CD4-positive, alpha-beta T cell (primary cell): ENCODE measurements around the gene PGBD5. TPM values are rescaled to one million over a fixed set of nuclear protein-coding genes. Genes with fewer than 3 reads are reported as not detected.

Experiments
- ATAC-seq: fragments of 200-7000 bp; cut with Tn5 transposase; one replicate; pipeline ENCODE4 v1.10.0; 2022; ENCODE audit warnings: mild to moderate bottlenecking; ENCODE audit not compliant: poor library complexity
- CTCF ChIA-PET: fragments of 350-600 bp; sonication (Branson Sonifier 250); formaldehyde crosslinking; loops from one replicate; lab custom pipeline; 2021; ENCODE audit warnings: antibody characterized with exemption, inconsistent platforms; lab: Charles Lee
- POLR2A ChIA-PET: fragments of 350-600 bp; sonication (Branson Sonifier 250); formaldehyde crosslinking; loops from one replicate; lab custom pipeline; 2021; ENCODE audit warnings: antibody characterized with exemption, inconsistent platforms; lab: Charles Lee
- DNase-seq, 14 experiments: peaks; one replicate each; pipeline ENCODE4 v3.0.0-alpha.2; 2013 to 2020; ENCODE audit warnings: mixed read lengths in 2 of 14
- H3K27ac ChIP-seq, 2 donors: one replicate each; pipeline versions ENCODE4 v1.5.1 to v1.7.0; 2013; ENCODE audit warnings: low read length in 2 of 2, low read depth in 1 of 2, mild to moderate bottlenecking in 1 of 2
- H3K27me3 ChIP-seq, 2 experiments: 1 replicate in 1 of 2; 2 replicates in 1 of 2; pipeline versions ENCODE4 v1.6.1 to v1.7.0; 2013; ENCODE audit warnings: low read length in 2 of 2, control low read depth in 1 of 2, mild to moderate bottlenecking in 1 of 2, moderate library complexity in 1 of 2; ENCODE audit not compliant: insufficient read depth in 2 of 2, control insufficient read depth in 1 of 2
- H3K36me3 ChIP-seq: one replicate; pipeline ENCODE4 v1.6.1; 2013; ENCODE audit warnings: low read length, control low read depth; ENCODE audit not compliant: insufficient read depth
- H3K4me1 ChIP-seq: one replicate; pipeline ENCODE4 v1.6.1; 2013; ENCODE audit warnings: low read length, control low read depth; ENCODE audit not compliant: insufficient read depth
- H3K4me3 ChIP-seq: one replicate; pipeline ENCODE4 v1.5.1; 2013; ENCODE audit warnings: mild to moderate bottlenecking, low read length, moderate library complexity
- H3K9me3 ChIP-seq, 2 experiments: 1 replicate in 1 of 2; 2 replicates in 1 of 2; pipeline versions ENCODE4 v1.6.1 to v1.7.0; 2013; ENCODE audit warnings: low read length in 2 of 2, mild to moderate bottlenecking in 2 of 2, control low read depth in 1 of 2, moderate library complexity in 1 of 2; ENCODE audit not compliant: control insufficient read depth in 1 of 2, insufficient read depth in 1 of 2
- H3K27ac Mint-ChIP-seq: one replicate; pipeline ENCODE4 v1.8.0; 2020; ENCODE audit warnings: mixed read lengths
- H3K27me3 Mint-ChIP-seq: one replicate; pipeline ENCODE4 v1.8.0; 2021; ENCODE audit warnings: mixed read lengths
- H3K36me3 Mint-ChIP-seq: one replicate; pipeline ENCODE4 v1.8.0; 2021; ENCODE audit warnings: low read depth, mixed read lengths
- H3K4me1 Mint-ChIP-seq: one replicate; pipeline ENCODE4 v1.8.0; 2021; ENCODE audit warnings: low read depth, mixed read lengths
- H3K4me3 Mint-ChIP-seq: one replicate; pipeline ENCODE4 v1.8.0; 2020; ENCODE audit warnings: mild to moderate bottlenecking, mixed read lengths
- H3K9me3 Mint-ChIP-seq: one replicate; pipeline ENCODE4 v1.8.0; 2020; ENCODE audit warnings: mixed read lengths
- CTCF ChIP-seq: fragments of 200-600 bp; IDR thresholded peaks from one replicate; pipeline ENCODE4 v1.8.0; 2022; ENCODE audit warnings: antibody characterized with exemption, mild to moderate bottlenecking
- intact Hi-C, 2 experiments: fragments of 100-400 bp; cut with DNase I in 1 of 2; cut with micrococcal nuclease in 1 of 2; formaldehyde crosslinking; loops; one replicate each; pipeline versions ENCODE4 v1.15.1 to v1.9.0; 2023 to 2025; cut with DNase I, micrococcal nuclease
- total RNA-seq, 174 experiments: library from RNA in 2 of 174; stranded (reverse) in 2 of 174; gene quantifications; one replicate each; pipeline ENCODE4 v1.2.3 and lab custom pipeline; 2021 to 2026

Gene PGBD5
- total RNA-seq, 2 experiments from 2014 or later: not detected

DNA sequence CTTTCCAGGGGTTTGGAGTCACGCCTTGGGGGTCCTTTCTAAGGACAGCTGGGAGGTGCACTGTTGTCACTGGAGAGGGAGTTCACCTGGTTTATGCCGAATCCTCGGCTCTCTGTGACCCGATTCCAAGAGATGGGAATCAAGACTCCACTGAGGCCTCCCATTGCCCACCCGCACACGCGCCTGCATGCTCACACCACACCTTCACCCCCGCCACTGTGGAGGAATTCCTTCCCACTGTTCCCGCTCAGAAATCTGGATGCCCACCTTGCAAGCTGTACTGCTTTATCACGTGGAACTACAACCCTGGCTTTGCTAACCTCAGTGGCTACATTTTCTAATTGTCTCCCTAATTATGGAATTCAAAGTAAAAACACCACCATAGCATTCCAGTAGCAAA is 29.2 kb downstream of the PGBD5 start:
- Histone ChIP-seq H3K4me1 (no peaks in the 10 kb centered on the region), H3K9me3 (peaks cover 0 to 19% of the 10 kb centered on the region in 2 experiments), H3K36me3 (no peaks in the 10 kb centered on the region), H3K4me3 (no peak overlapping the region), H3K27ac (no peak overlapping the region), H3K27me3 (peaks cover 0 to 11% of the 10 kb centered on the region in 2 experiments)
- POLR2A ChIA-PET: no interaction called here
- no peak overlapping the region for H3K27ac Mint-ChIP-seq
- TF ChIP-seq CTCF: no peak
- peaks cover 46% of the 10 kb centered on the region for H3K27me3 Mint-ChIP-seq
- no peaks in the 10 kb centered on the region for H3K36me3 Mint-ChIP-seq
- no peak overlapping the region for H3K4me3 Mint-ChIP-seq
- intact Hi-C loops: no loop called here
- H3K9me3 Mint-ChIP-seq: no peaks in the 10 kb centered on the region
- CTCF ChIA-PET: no interaction called here
- no peaks in the 10 kb centered on the region for H3K4me1 Mint-ChIP-seq
- no peak for DNase-seq
- ATAC-seq: no peak

GRCh38 chr1:230395932-230396331 is 30.2 kb downstream of the PGBD5 start:
- no peaks in the 10 kb centered on the region for H3K4me1 ChIP-seq
- Mint-ChIP-seq H3K4me1 (no peaks in the 10 kb centered on the region), H3K36me3 (no peaks in the 10 kb centered on the region), H3K9me3 (no peaks in the 10 kb centered on the region), H3K4me3 (no peak overlapping the region), H3K27ac (no peak overlapping the region), H3K27me3 (peaks cover 43% of the 10 kb centered on the region)
- POLR2A ChIA-PET: no interaction called here
- no peak for DNase-seq
- intact Hi-C loops: no loop called here
- no peak for ATAC-seq
- H3K27me3 ChIP-seq: peaks cover 3 to 11% of the 10 kb centered on the region in 2 experiments
- peaks cover 0 to 23% of the 10 kb centered on the region in 2 experiments for H3K9me3 ChIP-seq
- no peak for TF ChIP-seq CTCF
- H3K4me3 ChIP-seq: no peak overlapping the region
- no peaks in the 10 kb centered on the region for H3K36me3 ChIP-seq
- no peak overlapping the region for H3K27ac ChIP-seq
- CTCF ChIA-PET: no interaction called here

- ATAC-seq (no peak), DNase-seq (no peak)
- Mint-ChIP-seq H3K4me1 (no peaks in the 10 kb centered on the region), H3K9me3 (no peaks in the 10 kb centered on the region), H3K36me3 (no peaks in the 10 kb centered on the region), H3K27ac (no peak overlapping the region), H3K4me3 (no peak overlapping the region), H3K27me3 (peaks cover 34% of the 10 kb centered on the region)
- H3K4me1 ChIP-seq: no peaks in the 10 kb centered on the region
- intact Hi-C loops: no loop called here
- no peak overlapping the region for H3K4me3 ChIP-seq
- ChIA-PET CTCF (no interaction called here), POLR2A (no interaction called here)
- TF ChIP-seq CTCF: no peak
- H3K27ac ChIP-seq: no peak overlapping the region
- no peaks in the 10 kb centered on the region for H3K36me3 ChIP-seq
- peaks cover 0 to 23% of the 10 kb centered on the region in 2 experiments for H3K9me3 ChIP-seq
- H3K27me3 ChIP-seq: peaks cover 3 to 11% of the 10 kb centered on the region in 2 experiments
Measured at GRCh38 chr1:230394741-230395140, 31.4 kb downstream of the PGBD5 start.
